Naive thymus-derived CD8-positive, alpha-beta T cell (primary cell): ENCODE measurements around the gene ADGRA3. TPM values are rescaled to one million over a fixed set of nuclear protein-coding genes. Genes with fewer than 3 reads are reported as not detected.

Source experiments
- ATAC-seq, 2 donors: fragments of 150-1000 bp; cut with Tn5 transposase in 1 of 2; sonication (Bioruptor Pico), chemical (Tn5 transposase) in 1 of 2; 1 replicate in 1 of 2; 2 replicates in 1 of 2; pipeline ENCODE4 v1.10.0; 2021; ENCODE audit warnings: mild to moderate bottlenecking in 2 of 2, moderate library complexity in 2 of 2
- POLR2A ChIA-PET: fragments of 350-600 bp; sonication (Branson Sonifier 250); formaldehyde crosslinking; loops from one replicate; lab custom pipeline; 2021; ENCODE audit warnings: antibody characterized with exemption; lab: Charles Lee
- DNase-seq, 10 donors: peaks; one replicate each; pipeline versions ENCODE4 v3.0.0 to v3.0.0-alpha.2; 2020 to 2022
- H3K27ac Mint-ChIP-seq, 10 donors: one replicate each; pipeline ENCODE4 v1.8.0; 2020 to 2022; ENCODE audit warnings: mild to moderate bottlenecking in 10 of 10, mixed read lengths in 10 of 10, moderate library complexity in 4 of 10, inconsistent platforms in 1 of 10
- H3K27me3 Mint-ChIP-seq, 5 donors: one replicate each; pipeline ENCODE4 v1.8.0; 2021 to 2022; ENCODE audit warnings: mixed read lengths in 5 of 5
- H3K36me3 Mint-ChIP-seq, 3 donors: one replicate each; pipeline ENCODE4 v1.8.0; 2020 to 2022; ENCODE audit warnings: mixed read lengths in 3 of 3, mild to moderate bottlenecking in 2 of 3, inconsistent platforms in 1 of 3
- H3K4me1 Mint-ChIP-seq, 4 donors: one replicate each; pipeline ENCODE4 v1.8.0; 2021 to 2022; ENCODE audit warnings: mixed read lengths in 4 of 4
- H3K4me3 Mint-ChIP-seq, 10 donors: one replicate each; pipeline ENCODE4 v1.8.0; 2020 to 2022; ENCODE audit warnings: mild to moderate bottlenecking in 10 of 10, mixed read lengths in 10 of 10, moderate library complexity in 6 of 10, inconsistent platforms in 1 of 10
- H3K9me3 Mint-ChIP-seq, 9 donors: one replicate each; pipeline ENCODE4 v1.8.0; 2020 to 2022; ENCODE audit warnings: mixed read lengths in 9 of 9, mild to moderate bottlenecking in 3 of 9, inconsistent platforms in 1 of 9, moderate library complexity in 1 of 9
- polyA plus RNA-seq, 3 donors: library from polyadenylated mRNA; unstranded; fragments of 300-500 nt; fragmentation: Illumina TruSeq; gene quantifications; one replicate each; pipeline ENCODE4 v1.2.3, GENCODE V29; 2021
- total RNA-seq, 8 experiments: library from RNA in 2 of 8; stranded (reverse) in 2 of 8; gene quantifications; one replicate each; pipeline ENCODE4 v1.2.3 and lab custom pipeline; 2021 to 2026

The ADGRA3 gene, protein sequence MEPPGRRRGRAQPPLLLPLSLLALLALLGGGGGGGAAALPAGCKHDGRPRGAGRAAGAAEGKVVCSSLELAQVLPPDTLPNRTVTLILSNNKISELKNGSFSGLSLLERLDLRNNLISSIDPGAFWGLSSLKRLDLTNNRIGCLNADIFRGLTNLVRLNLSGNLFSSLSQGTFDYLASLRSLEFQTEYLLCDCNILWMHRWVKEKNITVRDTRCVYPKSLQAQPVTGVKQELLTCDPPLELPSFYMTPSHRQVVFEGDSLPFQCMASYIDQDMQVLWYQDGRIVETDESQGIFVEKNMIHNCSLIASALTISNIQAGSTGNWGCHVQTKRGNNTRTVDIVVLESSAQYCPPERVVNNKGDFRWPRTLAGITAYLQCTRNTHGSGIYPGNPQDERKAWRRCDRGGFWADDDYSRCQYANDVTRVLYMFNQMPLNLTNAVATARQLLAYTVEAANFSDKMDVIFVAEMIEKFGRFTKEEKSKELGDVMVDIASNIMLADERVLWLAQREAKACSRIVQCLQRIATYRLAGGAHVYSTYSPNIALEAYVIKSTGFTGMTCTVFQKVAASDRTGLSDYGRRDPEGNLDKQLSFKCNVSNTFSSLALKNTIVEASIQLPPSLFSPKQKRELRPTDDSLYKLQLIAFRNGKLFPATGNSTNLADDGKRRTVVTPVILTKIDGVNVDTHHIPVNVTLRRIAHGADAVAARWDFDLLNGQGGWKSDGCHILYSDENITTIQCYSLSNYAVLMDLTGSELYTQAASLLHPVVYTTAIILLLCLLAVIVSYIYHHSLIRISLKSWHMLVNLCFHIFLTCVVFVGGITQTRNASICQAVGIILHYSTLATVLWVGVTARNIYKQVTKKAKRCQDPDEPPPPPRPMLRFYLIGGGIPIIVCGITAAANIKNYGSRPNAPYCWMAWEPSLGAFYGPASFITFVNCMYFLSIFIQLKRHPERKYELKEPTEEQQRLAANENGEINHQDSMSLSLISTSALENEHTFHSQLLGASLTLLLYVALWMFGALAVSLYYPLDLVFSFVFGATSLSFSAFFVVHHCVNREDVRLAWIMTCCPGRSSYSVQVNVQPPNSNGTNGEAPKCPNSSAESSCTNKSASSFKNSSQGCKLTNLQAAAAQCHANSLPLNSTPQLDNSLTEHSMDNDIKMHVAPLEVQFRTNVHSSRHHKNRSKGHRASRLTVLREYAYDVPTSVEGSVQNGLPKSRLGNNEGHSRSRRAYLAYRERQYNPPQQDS (N-terminal part only)
- total RNA-seq (1 to 10 TPM; 1.8 to 2.1 TPM), polyA plus RNA-seq (1 to 10 TPM in 1 of 3 donors, under 1 TPM in 2; 0.41 to 1.7 (median 0.59) TPM), total RNA-seq (lab: John Stamatoyannopoulos, UW) (4.1 to 64.7 (median 8.2) reads per million in 6 experiments)

DNA sequence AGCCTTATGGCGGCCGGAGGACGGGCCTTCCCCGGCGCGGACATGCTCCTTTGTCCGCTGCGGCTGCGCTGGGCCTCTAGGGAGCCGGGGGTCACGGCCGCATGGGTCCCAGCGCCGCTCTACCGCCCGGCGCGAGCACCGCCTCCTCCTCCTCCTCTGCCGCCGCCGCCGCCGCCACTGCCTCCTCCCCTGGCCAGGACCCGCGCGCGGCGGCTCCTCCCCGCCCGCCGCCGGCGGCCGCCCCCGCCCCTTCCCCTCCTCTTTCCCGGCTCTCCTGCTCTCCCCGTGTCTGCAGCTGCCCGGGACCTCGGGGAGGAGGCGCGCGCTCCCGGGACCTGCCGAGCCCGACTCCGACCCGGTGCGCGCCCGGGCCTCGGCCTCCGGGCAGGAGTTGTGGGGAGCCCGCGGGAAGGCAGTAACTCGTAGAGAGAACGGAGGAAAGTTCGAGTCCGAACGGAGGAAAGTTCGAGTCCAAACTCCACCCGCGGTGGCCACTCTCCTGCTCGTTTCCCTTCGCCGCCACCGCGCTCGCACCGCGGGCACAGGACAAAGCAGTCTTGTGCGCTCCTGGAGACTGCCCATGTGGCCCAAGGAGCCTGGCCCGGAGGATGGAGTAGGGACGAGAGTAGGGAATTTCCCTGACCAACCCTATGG, at the start of gene ADGRA3:
Gene ADGRA3, minus strand, starts transcription at position 179 of the 654 bp plus-strand sequence. CDS start 282 bp downstream, outside the sequence.
- peaks cover 0 to 25% (median 14%) of the 10 kb centered on the region in 5 donors for H3K27me3 Mint-ChIP-seq
- POLR2A ChIA-PET, result no interaction called here
- peaks cover 12 to 19% (median 17%) of the 10 kb centered on the region in 4 donors for H3K4me1 Mint-ChIP-seq
- H3K36me3 Mint-ChIP-seq, result no peaks in the 10 kb centered on the region
- ATAC-seq, result peak; percentile 63 to 70
- peak within 1 kb of the TSS; percentile 92 to 98 (median 94) for H3K4me3 Mint-ChIP-seq
- peak in 8 of 10 donors; percentile 1 to 62 (median 18) for DNase-seq
- H3K27ac Mint-ChIP-seq, result peak within 1 kb of the TSS in 9 of 10 donors; percentile 44 to 87 (median 71)
- H3K9me3 Mint-ChIP-seq, result peaks cover 0 to 2% (median 0%) of the 10 kb centered on the region in 9 donors

DNA sequence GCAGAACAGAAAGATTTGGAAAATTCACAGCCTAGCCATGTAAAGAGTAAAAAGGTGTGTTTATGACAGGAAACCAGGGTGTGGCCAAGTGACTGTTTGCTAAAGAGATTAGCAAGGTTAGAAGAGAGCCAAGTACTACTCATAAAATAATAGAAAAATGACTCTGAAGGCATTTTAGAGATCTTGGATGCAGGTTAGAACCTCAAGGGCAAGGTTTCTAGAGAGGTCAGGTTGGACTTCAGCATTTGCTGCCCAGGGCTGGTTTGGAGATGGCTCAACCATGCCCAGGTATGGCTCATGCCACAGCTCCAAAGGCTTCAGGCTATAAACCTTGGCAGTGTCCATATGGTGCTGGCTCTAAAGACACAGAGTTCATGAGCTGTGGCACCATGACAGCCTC, 40.6 kb upstream of the ADGRA3 start:
- no peak for ATAC-seq
- DNase-seq, result no peak
- POLR2A ChIA-PET, result no interaction called here
- Mint-ChIP-seq H3K27ac (no peak overlapping the region), H3K4me3 (no peak overlapping the region), H3K36me3 (peaks cover 0 to 3% (median 0%) of the 10 kb centered on the region in 3 donors), H3K27me3 (no peaks in the 10 kb centered on the region), H3K9me3 (peaks cover 0 to 11% (median 0%) of the 10 kb centered on the region in 9 donors), H3K4me1 (peaks cover 0 to 2% (median 0%) of the 10 kb centered on the region in 4 donors)

DNA sequence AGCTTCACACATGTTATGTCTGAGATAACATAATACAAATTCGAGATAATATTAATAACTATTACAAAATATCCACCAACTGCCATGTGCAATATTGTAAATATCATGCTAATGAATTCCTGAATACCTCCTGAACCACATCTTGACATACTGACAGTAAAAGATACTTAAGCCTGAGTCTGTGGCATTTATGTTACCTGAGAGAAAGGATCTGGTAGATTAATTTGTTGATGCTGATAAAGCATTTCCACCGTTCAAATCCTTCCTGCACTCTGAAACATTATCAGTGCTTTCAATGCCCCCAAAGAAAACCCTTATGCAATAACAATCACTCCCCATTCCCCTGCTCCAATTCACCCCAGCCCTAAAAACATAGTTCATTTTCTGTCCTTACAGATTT, 38.8 kb upstream of the ADGRA3 start:
- Mint-ChIP-seq H3K9me3 (peaks cover 0 to 11% (median 0%) of the 10 kb centered on the region in 9 donors), H3K27me3 (no peaks in the 10 kb centered on the region), H3K27ac (no peak overlapping the region), H3K4me3 (no peak overlapping the region), H3K36me3 (peaks cover 0 to 3% (median 0%) of the 10 kb centered on the region in 3 donors), H3K4me1 (peaks cover 0 to 2% (median 0%) of the 10 kb centered on the region in 4 donors)
- ATAC-seq (no peak), DNase-seq (no peak)
- POLR2A ChIA-PET, result no interaction called here

DNA sequence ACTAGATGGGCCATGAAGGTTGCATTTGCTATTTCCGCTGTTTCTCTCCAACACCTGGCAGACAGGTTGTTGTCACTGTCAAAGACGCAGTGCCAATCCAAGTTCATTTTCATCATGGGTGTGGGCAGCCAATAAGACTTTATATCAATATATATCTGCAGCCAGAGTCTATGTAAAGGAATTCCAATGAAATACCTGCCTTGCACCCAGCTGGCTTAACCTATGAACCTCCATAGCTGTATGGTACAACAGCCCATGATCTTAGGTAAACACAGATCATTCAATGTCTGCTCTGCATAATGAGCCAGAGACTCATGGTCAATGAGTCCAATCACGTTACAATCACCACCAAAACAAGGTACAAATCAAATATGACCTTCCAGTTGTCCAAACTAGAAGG, 37.7 kb upstream of the ADGRA3 start:
- no peak for ATAC-seq
- peaks cover 0 to 2% (median 0%) of the 10 kb centered on the region in 4 donors for H3K4me1 Mint-ChIP-seq
- peaks cover 0 to 11% (median 0%) of the 10 kb centered on the region in 9 donors for H3K9me3 Mint-ChIP-seq
- no peak for DNase-seq
- no peak overlapping the region for H3K27ac Mint-ChIP-seq
- peaks cover 0 to 3% (median 0%) of the 10 kb centered on the region in 3 donors for H3K36me3 Mint-ChIP-seq
- POLR2A ChIA-PET, result no interaction called here
- no peaks in the 10 kb centered on the region for H3K27me3 Mint-ChIP-seq
- H3K4me3 Mint-ChIP-seq, result no peak overlapping the region

DNA sequence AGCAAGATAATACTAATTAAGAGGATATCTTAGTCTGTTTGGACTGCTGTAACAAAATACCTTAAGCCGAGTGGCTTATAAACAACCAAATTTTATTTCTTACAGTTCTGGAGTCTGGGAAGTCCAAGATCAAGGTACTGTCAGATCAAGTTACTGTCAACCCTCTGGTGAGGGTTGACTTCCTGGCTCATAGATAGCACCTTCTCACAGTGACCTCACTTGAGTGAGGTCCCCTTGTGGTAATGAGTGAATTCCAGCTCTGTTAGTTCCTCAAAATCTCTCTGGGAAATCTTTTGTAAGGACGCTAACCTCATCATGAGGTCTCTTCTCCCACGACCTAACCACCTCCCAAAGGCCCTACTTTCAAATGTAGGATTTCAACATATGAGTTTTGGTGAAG, 36.9 kb upstream of the ADGRA3 start:
- POLR2A ChIA-PET, result no interaction called here
- no peak for ATAC-seq
- peaks cover 0 to 7% (median 0%) of the 10 kb centered on the region in 9 donors for H3K9me3 Mint-ChIP-seq
- H3K36me3 Mint-ChIP-seq, result no peaks in the 10 kb centered on the region
- peaks cover 0 to 2% (median 0%) of the 10 kb centered on the region in 4 donors for H3K4me1 Mint-ChIP-seq
- H3K27ac Mint-ChIP-seq, result no peak overlapping the region
- H3K27me3 Mint-ChIP-seq, result no peaks in the 10 kb centered on the region
- H3K4me3 Mint-ChIP-seq, result no peak overlapping the region
- no peak for DNase-seq

DNA sequence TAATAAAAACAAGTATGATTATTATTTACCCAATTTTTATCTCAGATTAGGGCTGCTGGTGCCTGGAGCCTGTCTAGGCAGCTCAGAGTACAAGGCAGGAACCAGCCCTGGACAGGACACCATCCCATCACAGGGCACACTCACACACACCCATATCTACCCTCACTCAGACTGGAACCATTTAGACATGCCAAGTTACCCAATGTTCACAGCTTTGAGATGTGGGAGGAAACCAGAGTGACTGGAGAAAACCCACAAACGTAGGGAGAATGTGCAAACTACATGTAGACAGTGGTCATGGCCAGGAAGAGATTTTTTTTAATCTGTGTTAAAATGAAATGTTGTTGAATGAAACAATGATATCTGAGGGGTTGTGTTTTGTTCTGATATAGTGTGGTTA, 35.7 kb upstream of the ADGRA3 start:
- Mint-ChIP-seq H3K36me3 (peaks cover 0 to 5% (median 2%) of the 10 kb centered on the region in 3 donors), H3K4me3 (no peak overlapping the region), H3K9me3 (peaks cover 2 to 8% (median 5%) of the 10 kb centered on the region in 9 donors), H3K27me3 (no peaks in the 10 kb centered on the region), H3K27ac (no peak overlapping the region), H3K4me1 (peaks cover 0 to under 1% (median 0%) of the 10 kb centered on the region in 4 donors)
- no peak for ATAC-seq
- no peak for DNase-seq
- POLR2A ChIA-PET, result no interaction called here

DNA sequence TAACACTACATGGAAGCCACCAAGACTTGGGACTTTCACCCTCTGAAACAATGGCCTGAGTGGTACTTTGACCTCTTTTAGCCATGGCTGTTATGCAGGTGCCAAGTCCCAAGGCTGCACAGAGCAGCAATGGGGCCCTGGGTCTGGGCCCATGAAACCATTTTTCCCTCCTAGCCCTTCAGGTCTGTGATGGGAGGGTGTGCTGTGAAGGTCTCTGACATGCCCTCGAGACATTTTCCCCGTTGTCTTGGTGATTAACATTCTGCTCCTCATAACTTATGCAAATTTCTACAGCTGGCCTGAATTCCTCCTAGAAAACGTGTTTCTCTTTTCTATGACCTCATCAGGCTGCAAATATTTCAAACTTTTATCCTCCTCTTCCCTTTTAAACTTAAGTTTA, 30.4 kb upstream of the ADGRA3 start:
- H3K9me3 Mint-ChIP-seq, result peaks cover 5 to 26% (median 10%) of the 10 kb centered on the region in 9 donors
- peak overlapping the region in 1 of 10 donors; percentile 58 for H3K27ac Mint-ChIP-seq
- H3K4me1 Mint-ChIP-seq, result no peaks in the 10 kb centered on the region
- H3K27me3 Mint-ChIP-seq, result no peaks in the 10 kb centered on the region
- ATAC-seq (no peak), DNase-seq (no peak)
- H3K4me3 Mint-ChIP-seq, result no peak overlapping the region
- POLR2A ChIA-PET, result no interaction called here
- H3K36me3 Mint-ChIP-seq, result peaks cover 0 to 12% (median 8%) of the 10 kb centered on the region in 3 donors

DNA sequence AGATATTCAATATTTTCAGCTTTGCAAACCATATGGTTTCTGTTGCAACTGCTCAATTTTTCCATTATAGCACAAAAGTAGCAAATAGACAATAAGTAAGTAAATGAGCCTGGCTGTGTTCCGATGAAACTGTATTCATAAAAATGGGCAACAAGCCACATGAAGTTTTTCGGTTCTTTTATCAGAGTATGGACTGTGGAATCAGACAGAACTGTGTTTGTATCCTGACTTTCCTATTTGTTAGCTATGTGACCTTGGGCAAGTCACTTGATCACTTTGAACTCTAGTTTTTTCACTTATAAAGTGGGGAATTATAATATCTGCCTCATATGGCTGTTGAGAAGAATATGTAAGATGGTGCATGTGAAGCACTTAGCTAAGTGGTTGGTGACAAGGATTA, 23.4 kb upstream of the ADGRA3 start:
- H3K27ac Mint-ChIP-seq, result no peak overlapping the region
- no peaks in the 10 kb centered on the region for H3K4me1 Mint-ChIP-seq
- H3K27me3 Mint-ChIP-seq, result no peaks in the 10 kb centered on the region
- H3K9me3 Mint-ChIP-seq, result peaks cover 0 to 15% (median 11%) of the 10 kb centered on the region in 9 donors
- no peak overlapping the region for H3K4me3 Mint-ChIP-seq
- no peak for ATAC-seq
- no peak for DNase-seq
- peaks cover 0 to 15% (median 4%) of the 10 kb centered on the region in 3 donors for H3K36me3 Mint-ChIP-seq
- POLR2A ChIA-PET, result no interaction called here

DNA sequence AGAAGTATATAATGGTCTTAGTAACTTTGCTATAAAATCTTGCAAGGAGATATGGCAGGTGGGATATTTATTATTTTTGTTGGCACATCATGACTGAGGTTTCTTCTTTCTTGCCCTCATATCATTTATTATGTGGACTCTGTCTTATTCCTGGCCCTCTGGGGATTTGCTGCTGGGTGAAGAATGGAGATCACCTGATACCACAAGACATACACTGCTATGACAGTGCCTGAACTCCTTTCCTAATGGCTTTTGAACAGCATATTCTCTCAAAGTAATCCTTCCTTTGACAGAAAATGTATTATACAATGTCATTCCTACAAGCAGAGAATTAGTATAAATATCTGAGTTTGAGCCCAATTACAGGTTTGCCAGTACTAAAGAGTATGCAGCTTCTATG, 22.0 kb upstream of the ADGRA3 start:
- H3K4me1 Mint-ChIP-seq, result no peaks in the 10 kb centered on the region
- no peaks in the 10 kb centered on the region for H3K27me3 Mint-ChIP-seq
- no peak overlapping the region for H3K4me3 Mint-ChIP-seq
- POLR2A ChIA-PET, result no interaction called here
- H3K36me3 Mint-ChIP-seq, result peaks cover 0 to 28% (median 13%) of the 10 kb centered on the region in 3 donors
- no peak overlapping the region for H3K27ac Mint-ChIP-seq
- no peak for ATAC-seq
- H3K9me3 Mint-ChIP-seq, result peaks cover 3 to 29% (median 22%) of the 10 kb centered on the region in 9 donors
- DNase-seq, result no peak

DNA sequence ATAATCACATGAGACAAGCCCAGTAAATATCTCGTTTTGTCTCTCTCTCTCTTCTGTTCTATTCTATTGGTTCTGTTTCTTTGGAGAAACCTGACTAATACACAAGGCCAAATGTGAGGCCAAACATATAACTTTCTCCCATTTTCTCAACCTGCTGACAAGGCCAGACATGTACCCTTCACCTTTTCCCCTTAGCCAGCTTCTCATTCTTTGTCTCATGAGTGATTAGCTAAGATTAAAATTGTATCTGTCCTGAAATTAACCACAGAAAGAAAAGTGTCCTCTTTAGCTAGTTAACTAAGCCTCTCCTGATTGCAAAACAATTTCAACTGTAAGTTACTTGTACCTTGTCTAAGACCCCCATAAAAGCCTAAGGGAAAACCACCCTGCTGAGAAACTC, 18.5 kb upstream of the ADGRA3 start:
- POLR2A ChIA-PET, result no interaction called here
- ATAC-seq, result no peak

DNA sequence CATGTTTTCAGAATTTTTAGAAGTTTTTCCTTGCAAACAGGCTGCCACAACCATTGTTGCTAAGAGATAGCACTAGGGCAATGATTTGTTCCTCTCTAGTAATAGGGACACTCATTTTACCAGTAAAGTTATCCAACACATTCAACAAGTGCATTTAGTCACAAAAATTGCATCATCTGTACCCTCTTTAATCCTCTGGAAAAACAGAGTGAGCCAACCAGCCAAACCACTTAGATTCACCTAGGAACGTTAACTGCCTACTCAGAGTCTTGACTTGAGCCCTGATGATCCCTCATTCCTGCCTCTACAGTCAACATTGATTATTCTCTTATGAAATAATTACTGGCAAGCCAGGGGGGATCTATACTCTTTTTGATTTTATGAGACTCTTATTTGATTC, 17.0 kb upstream of the ADGRA3 start:
- peaks cover 0 to 28% (median 24%) of the 10 kb centered on the region in 3 donors for H3K36me3 Mint-ChIP-seq
- DNase-seq (no peak), ATAC-seq (no peak)
- H3K9me3 Mint-ChIP-seq, result peaks cover 7 to 47% (median 27%) of the 10 kb centered on the region in 9 donors
- H3K4me1 Mint-ChIP-seq, result no peaks in the 10 kb centered on the region
- H3K4me3 Mint-ChIP-seq, result no peak overlapping the region
- peaks cover 0 to 2% (median 0%) of the 10 kb centered on the region in 5 donors for H3K27me3 Mint-ChIP-seq
- POLR2A ChIA-PET, result interaction anchor here (0.7 kb wide), 1 partner anchor 28 kb away, joined by 3 read pairs; no protein-coding TSS in a partner anchor
- no peak overlapping the region for H3K27ac Mint-ChIP-seq

More for the DNA sequence above, 18.5 kb upstream of the ADGRA3 start:
- H3K27me3 Mint-ChIP-seq, result no peaks in the 10 kb centered on the region
- no peaks in the 10 kb centered on the region for H3K4me1 Mint-ChIP-seq
- DNase-seq, result no peak
- peaks cover 0 to 28% (median 24%) of the 10 kb centered on the region in 3 donors for H3K36me3 Mint-ChIP-seq
- H3K4me3 Mint-ChIP-seq, result no peak overlapping the region
- H3K9me3 Mint-ChIP-seq, result peaks cover 7 to 47% (median 27%) of the 10 kb centered on the region in 9 donors
- no peak overlapping the region for H3K27ac Mint-ChIP-seq
